Ascending aorta (tissue), 2 donors: ENCODE results near the gene PPARD. TPM values are rescaled to one million over a fixed set of nuclear protein-coding genes. Genes with fewer than 3 reads are reported as not detected.
"Not testable (repeated sequence)": the region's sequence is repeated elsewhere in the genome, so short reads cannot be mapped to it uniquely, and the experiment has no call there.

Experiments used
- DNase-seq, 2 donors: peaks; one replicate each; pipeline ENCODE4 v3.0.0-alpha.2; 2019; ENCODE audit warnings: low spot score in 2 of 2
- H3K27ac ChIP-seq, 2 donors: fragments of 200-600 bp; sonication (generic); one replicate each; pipeline ENCODE4 v1.5.1; 2016 to 2017; ENCODE audit warnings: mild to moderate bottlenecking in 1 of 2
- H3K27me3 ChIP-seq: fragments of 200-600 bp; sonication (generic); one replicate; pipeline ENCODE4 v1.5.1; 2017
- H3K36me3 ChIP-seq, 2 donors: fragments of 200-600 bp; sonication (generic); one replicate each; pipeline ENCODE4 v1.5.1; 2016
- H3K4me1 ChIP-seq, 2 donors: fragments of 200-600 bp; sonication (generic); one replicate each; pipeline ENCODE4 v1.5.1; 2016 to 2017; ENCODE audit warnings: mild to moderate bottlenecking in 1 of 2
- H3K4me3 ChIP-seq, 2 donors: fragments of 200-600 bp; sonication (generic); one replicate each; pipeline ENCODE4 v1.5.1; 2016 to 2017; ENCODE audit warnings: mild to moderate bottlenecking in 1 of 2
- H3K9me3 ChIP-seq, 2 donors: fragments of 200-600 bp; sonication (generic); one replicate each; pipeline ENCODE4 v1.5.1; 2016
- intact Hi-C: fragments of 100-400 bp; cut with DNase I; formaldehyde crosslinking; loops from one replicate; pipeline ENCODE4 v1.15.1; 2023
- total RNA-seq: library from RNA; depleted of rRNA; stranded (reverse); fragments of >200 nt; gene quantifications from one replicate; pipeline ENCODE4 v1.1.0, GENCODE V29; 2016
- TF ChIP-seq, protein P1 (sequence below), 3 experiments: fragments of 200-600 bp in 2 of 3; fragments of 450-650 bp in 1 of 3; sonication (generic) in 2 of 3; IDR thresholded peaks; one replicate each; pipeline ENCODE4 v1.5.1; 2016 to 2019; ENCODE audit warnings: antibody characterized with exemption in 3 of 3, mild to moderate bottlenecking in 1 of 3, moderate library complexity in 1 of 3

Gene PPARD
- total RNA-seq, 1 donor from 2014 or later, result 21.1 TPM

DNA sequence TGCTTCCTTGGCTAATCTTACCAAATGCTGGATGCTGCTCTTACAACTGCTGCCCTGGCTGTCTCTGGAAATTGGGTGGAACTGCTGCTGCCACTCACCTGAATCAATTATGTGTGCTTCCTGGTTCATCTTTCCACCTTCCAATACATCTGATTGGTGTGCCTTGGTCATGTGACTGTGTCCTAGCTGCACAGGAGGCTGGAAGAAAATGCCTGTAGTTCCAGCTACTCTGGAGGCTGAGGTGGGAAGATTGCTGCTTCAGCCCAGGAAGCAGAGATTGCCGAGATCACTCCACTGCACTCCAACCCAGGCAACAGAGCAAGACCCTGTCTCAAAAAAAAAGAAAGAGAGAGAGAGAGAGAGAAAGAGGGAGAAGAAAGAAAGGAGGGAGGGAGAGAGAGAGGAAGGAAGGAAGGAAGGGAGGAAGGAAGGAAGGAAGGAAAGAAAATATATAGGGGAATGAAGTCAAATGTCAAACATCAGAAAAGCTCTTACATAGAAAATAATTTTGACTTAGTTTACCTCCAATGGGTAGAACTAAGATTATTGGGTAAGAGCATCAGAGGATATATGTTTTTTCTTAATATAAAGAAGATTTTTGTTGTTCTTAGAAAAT lies 14.1 kb upstream of the PPARD start:
- Histone ChIP-seq H3K36me3 (no peaks in the 10 kb centered on the region), H3K27me3 (no peaks in the 10 kb centered on the region), H3K4me3 (no peak overlapping the region), H3K4me1 (no peaks in the 10 kb centered on the region), H3K9me3 (no peaks in the 10 kb centered on the region), H3K27ac (no peak overlapping the region)
- TF ChIP-seq, protein P1, sequence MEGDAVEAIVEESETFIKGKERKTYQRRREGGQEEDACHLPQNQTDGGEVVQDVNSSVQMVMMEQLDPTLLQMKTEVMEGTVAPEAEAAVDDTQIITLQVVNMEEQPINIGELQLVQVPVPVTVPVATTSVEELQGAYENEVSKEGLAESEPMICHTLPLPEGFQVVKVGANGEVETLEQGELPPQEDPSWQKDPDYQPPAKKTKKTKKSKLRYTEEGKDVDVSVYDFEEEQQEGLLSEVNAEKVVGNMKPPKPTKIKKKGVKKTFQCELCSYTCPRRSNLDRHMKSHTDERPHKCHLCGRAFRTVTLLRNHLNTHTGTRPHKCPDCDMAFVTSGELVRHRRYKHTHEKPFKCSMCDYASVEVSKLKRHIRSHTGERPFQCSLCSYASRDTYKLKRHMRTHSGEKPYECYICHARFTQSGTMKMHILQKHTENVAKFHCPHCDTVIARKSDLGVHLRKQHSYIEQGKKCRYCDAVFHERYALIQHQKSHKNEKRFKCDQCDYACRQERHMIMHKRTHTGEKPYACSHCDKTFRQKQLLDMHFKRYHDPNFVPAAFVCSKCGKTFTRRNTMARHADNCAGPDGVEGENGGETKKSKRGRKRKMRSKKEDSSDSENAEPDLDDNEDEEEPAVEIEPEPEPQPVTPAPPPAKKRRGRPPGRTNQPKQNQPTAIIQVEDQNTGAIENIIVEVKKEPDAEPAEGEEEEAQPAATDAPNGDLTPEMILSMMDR (IDR thresholded peaks at IDR 0.05), result no peak
- intact Hi-C loops, result loop anchor here (5.0 kb wide), 1 partner anchor 36 kb away; no protein-coding TSS in a partner anchor
- DNase-seq, result no peak

DNA sequence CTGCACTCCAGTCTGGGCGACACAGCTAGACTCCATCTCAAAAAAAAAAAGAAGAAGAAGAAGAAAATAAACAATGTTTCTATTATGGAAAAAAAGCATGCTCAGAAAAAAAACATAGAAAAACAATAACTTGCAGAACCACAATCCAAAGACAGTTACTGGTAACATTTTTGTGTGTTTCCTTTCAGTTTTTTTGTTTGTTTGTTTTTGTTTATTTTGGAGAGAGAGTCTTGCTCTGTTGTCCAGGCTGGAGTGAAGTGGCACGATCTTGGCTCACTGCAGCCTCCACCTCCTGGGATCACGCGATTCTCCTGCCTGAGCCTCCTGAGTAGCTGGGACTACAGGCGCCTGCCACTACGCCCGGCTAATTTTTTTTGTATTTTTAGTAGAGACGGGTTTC lies 13.4 kb upstream of the PPARD start:
- not testable (repeated sequence) for H3K27ac ChIP-seq, H3K4me3 ChIP-seq, H3K9me3 ChIP-seq, H3K4me1 ChIP-seq, H3K27me3 ChIP-seq, H3K36me3 ChIP-seq, DNase-seq
- intact Hi-C loops, result loop anchor here (5.0 kb wide), 1 partner anchor 37 kb away; no protein-coding TSS in a partner anchor

DNA sequence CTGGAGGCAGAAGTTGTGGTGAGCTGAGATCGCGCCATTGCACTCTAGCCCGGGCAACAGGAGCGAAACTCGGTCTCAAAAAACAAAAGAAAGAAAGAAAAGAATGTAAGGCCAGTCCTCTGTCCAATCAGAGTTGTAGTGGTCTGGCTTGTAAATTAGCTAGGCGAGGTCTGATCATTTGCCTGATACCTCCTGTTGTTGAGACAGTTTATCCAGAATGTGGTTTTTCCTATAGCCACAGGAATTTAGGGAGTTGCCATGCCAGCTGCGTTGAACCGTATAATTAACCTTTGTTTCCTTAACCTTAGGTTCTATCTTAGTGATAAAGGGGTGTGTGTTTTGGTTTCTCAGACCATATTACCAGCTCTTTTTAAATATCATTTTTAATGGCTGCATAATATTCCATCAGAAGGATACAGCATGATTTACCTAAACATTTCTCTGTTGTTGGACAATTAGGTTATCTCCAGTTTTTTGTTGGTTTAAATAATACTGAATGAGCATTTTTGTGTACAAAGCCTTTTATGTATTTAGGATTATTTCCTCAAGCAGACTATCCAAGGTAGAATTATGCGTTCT lies 11.7 kb upstream of the PPARD start:
- Histone ChIP-seq H3K36me3 (no peaks in the 10 kb centered on the region), H3K4me1 (no peaks in the 10 kb centered on the region), H3K27me3 (no peaks in the 10 kb centered on the region), H3K4me3 (no peak overlapping the region), H3K27ac (no peak overlapping the region), H3K9me3 (no peaks in the 10 kb centered on the region)
- TF ChIP-seq, protein P1 (IDR thresholded peaks at IDR 0.05), result no peak
- no peak for DNase-seq
- intact Hi-C loops, result no loop called here

DNA sequence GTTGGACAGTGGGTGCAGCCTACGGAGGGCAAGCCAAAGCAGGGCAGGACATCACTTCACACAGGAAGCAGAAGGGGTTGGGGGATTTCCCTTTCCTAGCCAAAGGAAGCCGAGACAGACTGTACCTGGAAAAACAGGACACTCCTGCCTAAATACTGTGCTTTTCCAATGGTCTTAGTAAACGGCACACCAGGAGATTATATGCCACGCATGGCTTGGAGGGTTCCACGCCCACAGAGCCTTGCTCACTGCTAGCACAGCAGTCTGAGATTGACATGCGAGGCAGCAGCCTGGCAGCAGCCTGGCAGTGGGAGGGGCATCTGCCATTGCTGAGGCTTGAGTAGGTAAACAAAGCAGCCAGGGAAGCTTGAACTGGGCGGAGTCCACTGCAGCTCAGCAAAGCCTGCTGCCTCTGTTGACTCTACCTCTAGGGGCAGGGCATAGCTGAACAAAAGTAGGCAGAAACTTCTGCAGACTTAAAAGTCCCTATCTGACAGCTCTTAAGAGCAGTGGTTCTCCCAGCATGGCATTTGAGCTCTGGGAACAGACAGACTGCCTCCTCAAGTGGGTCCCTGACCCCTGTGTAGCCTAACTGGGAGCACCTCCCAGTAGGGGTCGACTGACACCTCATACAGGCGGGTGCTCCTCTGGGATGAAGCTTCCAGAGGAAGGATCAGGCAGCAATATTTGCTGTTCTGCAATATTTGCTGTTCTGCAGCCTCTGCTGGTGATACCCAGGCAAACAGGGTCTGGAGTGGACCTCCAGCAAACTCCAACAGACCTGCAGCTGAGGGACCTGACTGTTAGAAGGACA lies 10.1 kb upstream of the PPARD start:
- H3K4me1 ChIP-seq, H3K9me3 ChIP-seq, H3K36me3 ChIP-seq, H3K27me3 ChIP-seq, H3K27ac ChIP-seq, H3K4me3 ChIP-seq, DNase-seq, intact Hi-C loops: not testable (repeated sequence)

DNA sequence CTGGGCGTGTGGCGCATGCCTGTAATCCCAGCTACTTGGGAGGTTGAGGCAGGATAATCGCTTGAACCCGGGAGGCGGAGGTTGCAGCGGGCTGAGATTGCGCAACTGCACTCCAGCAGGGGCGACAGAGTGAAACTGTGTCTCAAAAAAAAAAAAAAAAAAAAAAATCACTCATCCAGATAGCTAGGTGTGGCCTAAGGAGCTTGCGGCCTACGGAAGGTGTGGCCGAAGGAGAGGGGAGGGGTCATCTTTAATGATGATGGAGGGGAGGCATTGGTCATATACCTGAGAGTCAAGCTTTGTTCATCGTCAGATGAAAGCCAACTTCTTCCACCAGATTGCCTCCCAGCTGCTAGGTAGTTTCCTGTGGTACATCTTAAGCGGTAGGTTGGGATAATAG lies 801 bp upstream of the PPARD start:
- TF ChIP-seq, protein P1 (IDR thresholded peaks at IDR 0.05), result no peak
- peaks cover 0 to 11% of the 10 kb centered on the region in 2 donors for H3K4me1 ChIP-seq
- H3K27ac ChIP-seq, result no peak overlapping the region
- no peaks in the 10 kb centered on the region for H3K27me3 ChIP-seq
- H3K4me3 ChIP-seq, result no peak overlapping the region
- peaks cover 0 to 4% of the 10 kb centered on the region in 2 donors for H3K36me3 ChIP-seq
- intact Hi-C loops, result no loop called here
- H3K9me3 ChIP-seq, result no peaks in the 10 kb centered on the region
- DNase-seq, result no peak

DNA sequence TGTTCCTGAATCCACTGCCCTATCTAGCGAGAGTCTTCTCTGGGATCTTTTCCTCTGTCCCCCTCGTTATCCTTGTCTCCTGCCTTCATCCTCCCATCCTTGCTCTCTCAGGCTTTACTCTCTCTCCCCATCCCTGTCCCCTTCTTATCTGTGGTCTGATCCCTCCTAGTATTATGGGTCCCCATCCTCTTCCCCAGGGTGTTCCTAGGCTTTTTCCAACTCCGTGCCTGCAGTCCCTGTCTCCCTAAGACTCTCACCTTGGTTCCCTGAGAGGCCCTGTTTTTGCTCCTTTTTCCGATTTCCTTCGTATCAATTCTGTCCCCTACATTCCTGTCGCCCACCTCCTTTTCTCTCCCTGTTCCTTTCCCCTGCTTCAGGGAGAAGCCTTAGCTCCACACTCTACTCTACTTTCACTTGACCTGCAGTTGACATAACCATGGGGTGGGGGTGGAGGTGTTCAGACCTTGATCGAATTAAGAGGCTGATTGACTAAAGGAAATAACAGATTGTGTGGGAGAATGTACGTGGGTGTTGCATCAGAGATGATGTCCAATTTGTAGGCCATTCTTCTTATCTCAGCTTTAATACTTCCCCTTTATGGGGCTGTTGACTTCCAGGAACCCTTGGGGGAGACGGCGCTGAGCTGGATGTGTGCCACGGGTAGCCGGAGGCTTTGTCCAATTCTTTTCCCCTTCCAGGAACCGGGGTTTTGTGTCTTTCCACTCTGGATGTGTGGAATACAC lies 905 bp downstream of the PPARD start:
- H3K36me3 ChIP-seq, result peaks cover 9 to 10% of the 10 kb centered on the region in 2 donors
- intact Hi-C loops, result loop anchor here (2.0 kb wide), 1 partner anchor 26 kb away; no protein-coding TSS in a partner anchor
- H3K4me3 ChIP-seq, result peak overlapping the region; percentile 82 to 90
- no peaks in the 10 kb centered on the region for H3K9me3 ChIP-seq
- H3K27me3 ChIP-seq, result no peaks in the 10 kb centered on the region
- TF ChIP-seq, protein P1 (IDR thresholded peaks at IDR 0.05), result no peak
- peak overlapping the region; percentile 89 to 93 for H3K27ac ChIP-seq
- H3K4me1 ChIP-seq, result peaks cover 0 to 11% of the 10 kb centered on the region in 2 donors
- peak in 1 of 2 donors; percentile 77 for DNase-seq
